Stimulated activated CD8-positive, alpha-beta memory T cell treated with anti-CD3 and anti-CD28 coated beads, Interleukin-12 subunit alpha, Interleukin-12 subunit beta, amount 100 ng/mL, for 1 hour (primary cell): ENCODE results near the gene DNAAF8.
"Not testable (repeated sequence)": the region's sequence is repeated elsewhere in the genome, so short reads cannot be mapped to it uniquely, and the experiment has no call there.

Experiments used
- DNase-seq: peaks from one replicate; pipeline ENCODE4 v3.0.0-alpha.2; 2020; ENCODE audit warnings: low read depth

The DNAAF8 gene

DNA sequence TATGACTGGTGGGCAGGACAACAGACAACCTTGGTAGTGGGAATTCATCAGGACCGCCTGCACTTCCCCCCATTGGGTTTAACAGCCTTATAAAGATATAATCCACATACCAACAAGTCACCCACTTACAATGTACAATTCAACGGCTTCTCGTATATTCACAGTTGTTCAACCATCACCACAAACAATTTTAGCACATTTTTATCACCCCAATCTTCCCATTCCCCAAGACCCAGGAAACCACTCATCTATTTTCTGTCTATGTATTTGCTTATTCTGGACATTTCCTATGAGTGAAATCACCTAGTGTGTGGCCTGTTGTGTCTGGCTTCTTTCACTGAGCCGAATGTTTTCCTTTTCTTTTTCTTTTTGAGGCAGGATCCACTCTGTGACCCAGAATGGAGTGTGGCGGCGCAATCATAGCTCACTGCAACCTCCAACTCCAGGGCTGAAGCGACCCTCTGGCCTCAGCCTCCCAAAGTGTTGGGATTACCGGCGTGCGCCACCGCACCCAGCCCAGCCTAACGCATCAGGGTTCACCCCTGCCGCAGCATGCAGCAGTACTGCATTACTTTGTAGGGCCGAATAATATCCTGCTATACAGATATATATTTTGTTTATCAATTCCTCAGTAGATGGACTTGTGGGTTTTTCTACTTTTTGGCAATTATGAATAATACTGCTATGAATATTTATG is 11.1 kb upstream of the DNAAF8 start:
- no peak for DNase-seq

DNA sequence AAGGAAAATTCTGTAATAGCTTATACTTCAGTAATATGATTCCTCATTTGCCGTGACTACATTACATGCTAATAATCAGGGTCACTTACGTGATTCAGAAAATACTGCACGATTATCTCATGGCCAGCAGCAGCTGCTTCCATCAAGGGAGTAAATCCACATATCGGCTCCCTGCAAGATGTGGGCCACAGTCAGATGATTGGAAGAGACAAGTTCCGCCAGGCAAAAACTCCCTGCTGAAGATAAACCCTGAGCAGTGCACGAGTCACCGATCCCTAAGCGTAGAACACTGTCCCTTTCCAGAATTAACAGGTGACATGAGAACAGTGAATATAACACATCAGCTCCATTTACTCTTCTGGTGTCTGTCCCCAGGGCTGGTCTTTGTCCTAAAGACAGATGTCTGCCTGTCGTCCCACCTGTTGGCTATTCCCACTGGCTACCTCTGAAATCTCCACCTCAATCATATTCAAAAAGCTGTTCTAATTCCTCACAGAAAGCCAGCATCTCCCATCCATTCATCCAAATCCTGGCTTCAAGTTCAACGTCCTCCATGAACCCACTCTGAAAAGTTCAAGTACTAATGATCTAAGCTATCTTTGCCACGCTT is 9.6 kb upstream of the DNAAF8 start:
- DNase-seq: no peak

GRCh38 chr16:4726616-4727015 is 7.7 kb upstream of the DNAAF8 start:
- DNase-seq: no peak

GRCh38 chr16:4728676-4729075 is 5.7 kb upstream of the DNAAF8 start:
- DNase-seq: no peak

DNA sequence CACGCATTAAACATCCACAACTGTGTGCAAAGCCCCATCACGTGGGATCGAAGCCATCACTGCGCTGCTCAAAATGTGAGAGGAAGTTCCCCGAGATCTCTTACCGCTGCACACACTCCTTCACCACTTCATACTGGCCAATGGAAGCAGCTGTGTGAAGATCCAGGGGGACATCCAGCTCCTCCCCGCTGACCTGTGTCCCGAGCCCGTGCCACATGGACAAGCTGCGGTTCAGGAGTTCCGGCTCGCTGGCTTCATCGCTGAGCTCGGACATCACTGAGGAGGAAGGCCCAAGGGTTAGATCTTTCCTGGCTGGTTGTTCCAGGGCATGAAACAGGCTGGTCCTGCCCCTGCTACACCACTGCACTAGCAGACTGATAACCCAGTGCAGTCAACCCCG is 4.5 kb upstream of the DNAAF8 start:
- no peak for DNase-seq

GRCh38 chr16:4733211-4733742 is 1.1 kb upstream of the DNAAF8 start:
- no peak for DNase-seq

DNA sequence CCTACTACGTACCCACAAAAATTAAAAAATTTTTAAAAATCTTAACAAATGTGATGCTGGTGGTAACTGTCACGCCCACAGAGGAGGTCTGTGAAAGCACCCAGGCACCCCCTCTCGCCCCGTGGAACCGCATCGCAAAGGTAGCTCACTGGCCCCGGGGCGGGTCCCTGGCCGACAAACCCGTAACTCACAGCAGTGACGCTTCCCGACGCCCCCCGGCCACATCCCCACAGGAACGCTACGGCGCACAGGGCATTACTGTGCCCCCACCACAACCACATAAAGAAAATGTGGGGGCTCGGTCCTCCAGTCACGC is 632 bp upstream of the DNAAF8 start:
- no peak for DNase-seq

- peak; percentile 83 for DNase-seq
Observed at GRCh38 chr16:4734730-4735535, 596 bp downstream of the DNAAF8 start.

GRCh38 chr16:4736546-4736945 is 2.2 kb downstream of the DNAAF8 start:
- DNase-seq: no peak

DNA sequence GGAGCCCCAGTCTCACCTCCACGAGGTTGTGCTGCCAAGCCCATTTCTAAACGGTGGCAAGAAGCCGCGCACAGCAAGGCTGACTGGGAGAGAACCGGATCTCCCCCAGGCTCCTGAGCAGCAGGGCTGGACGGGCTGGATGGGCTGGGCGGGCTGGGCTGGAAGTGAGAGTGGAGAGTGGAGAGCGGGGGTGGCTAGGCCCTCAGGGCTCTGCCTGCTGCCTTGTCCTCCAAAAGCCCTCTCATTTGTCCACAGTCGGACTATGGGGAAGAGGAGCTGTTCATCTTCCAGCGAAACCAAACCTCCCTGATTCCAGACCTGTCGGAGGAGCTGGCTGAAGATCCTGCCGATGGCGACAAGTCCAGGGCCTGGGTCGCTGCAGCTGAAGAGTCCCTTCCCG is 3.2 kb downstream of the DNAAF8 start:
- no peak for DNase-seq

- not testable (repeated sequence) for DNase-seq
Observed at GRCh38 chr16:4738370-4738769, 4.0 kb downstream of the DNAAF8 start.

DNA sequence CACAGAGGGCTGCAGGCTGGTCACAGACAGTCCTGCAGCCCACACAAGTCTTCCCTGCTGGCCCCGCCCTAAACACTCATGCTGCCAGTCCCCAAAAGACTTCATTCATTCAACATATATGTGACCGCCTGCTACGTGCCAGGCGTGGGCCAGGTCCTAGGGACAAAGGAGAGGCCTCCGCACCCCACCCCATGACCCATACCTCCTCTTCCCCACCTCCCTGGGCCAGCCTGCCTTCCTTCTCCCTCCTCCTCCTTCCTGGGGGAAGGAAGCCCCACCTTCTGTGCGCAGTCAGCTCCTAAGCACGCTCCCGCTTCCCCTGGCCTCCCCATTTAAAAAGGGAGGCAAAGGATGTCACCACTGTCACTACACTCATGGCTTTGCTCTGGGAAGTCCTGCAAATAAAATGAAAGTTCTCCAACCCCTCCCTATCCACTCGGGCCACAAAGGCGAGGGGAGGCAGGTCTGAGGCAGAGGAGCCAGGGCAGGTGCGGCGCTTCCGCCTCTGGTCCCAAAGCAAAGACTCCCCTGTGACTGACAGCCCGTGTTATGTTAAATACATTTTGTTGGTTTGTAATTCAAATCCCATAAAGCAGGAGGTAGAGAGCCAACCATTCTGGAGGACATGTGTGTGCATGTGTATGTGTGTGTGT is 9.0 kb downstream of the DNAAF8 start:
- DNase-seq: no peak

DNA sequence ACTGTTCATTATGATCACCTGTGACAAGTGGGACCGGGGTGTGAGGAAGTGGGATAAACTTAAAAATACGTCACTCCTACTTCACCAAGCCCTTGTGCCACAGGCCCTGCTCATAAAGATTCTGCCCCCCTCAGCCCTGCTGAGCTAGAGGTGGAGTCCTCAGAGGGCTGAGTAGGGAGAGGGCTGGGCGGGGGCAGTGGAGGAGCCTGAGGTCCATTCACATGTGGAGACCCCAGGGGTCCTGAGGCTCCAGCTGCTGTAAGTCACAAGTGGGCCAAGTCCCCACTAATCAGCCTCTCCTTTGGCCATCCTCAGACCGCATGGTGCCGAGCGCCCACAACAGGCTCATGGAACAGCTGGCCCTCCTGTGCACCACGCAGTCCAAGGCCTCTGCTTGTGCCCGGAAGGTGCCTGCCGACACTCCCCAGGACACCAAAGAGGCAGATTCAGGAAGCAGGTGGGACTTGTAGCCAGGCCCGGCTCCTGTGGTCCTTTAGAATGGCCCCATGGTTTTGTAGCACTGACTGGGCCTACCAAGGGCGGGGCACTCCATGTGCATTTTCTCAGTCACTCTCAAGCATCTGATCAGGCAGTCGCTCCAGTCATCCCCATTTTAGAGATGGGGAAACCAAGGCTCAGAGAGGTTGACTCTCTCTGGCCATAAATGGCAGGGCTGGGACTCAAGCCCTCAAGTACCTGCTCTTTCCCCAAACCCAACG is 10.4 kb downstream of the DNAAF8 start:
- DNase-seq: no peak

DNA sequence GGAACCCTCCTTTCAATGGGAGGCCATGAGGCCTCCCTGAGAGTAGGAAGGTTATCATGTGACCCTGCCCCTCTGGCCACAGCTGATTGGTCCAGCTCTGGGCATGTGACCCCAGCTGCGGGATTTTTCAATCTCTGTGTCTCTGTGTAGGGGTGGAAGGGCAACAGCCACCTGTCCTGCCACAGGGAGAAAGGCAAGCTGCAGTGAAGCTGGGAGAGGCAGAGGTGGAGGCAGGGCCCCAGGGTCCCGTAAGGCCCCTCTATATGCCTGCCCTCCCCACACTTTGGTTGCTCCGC is 10.9 kb downstream of the DNAAF8 start:
- no peak for DNase-seq

- no peak for DNase-seq
Observed at GRCh38 chr16:4746215-4746614, 11.9 kb downstream of the DNAAF8 start.

DNA sequence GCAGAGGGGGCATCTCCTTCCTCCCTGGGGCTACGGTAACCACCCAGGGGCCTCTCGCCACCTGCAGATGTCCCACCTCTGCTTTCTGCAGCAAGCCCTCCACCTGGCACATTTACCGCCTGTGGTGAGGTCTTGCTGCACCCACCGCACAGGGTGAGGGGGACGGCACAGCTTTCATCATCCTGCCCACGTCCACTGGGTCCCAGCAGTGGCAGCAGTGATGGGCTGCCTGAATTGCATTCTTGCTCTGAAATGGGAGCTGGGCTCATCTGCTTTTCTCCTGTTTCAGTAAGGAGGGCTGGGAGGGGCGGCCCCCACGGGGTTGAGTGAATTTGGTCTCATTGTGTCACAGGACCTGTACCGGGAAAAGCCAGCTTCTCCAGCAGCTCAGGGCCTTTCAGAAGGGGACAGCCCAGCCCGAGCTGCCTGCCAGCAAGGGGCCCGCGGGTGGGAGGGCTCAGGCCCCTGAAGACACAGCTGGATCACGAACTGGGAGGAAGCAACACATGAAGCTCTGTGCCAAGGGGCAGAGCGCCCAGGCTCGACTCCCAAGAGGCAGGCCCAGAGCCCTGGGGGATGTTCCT is 12.7 kb downstream of the DNAAF8 start:
- no peak for DNase-seq

- DNase-seq: no peak
Observed at GRCh38 chr16:4747906-4748681, 13.8 kb downstream of the DNAAF8 start.

- DNase-seq: no peak
Observed at GRCh38 chr16:4748682-4749411, 14.5 kb downstream of the DNAAF8 start.

- no peak for DNase-seq
Observed at GRCh38 chr16:4749700-4750257, 15.4 kb downstream of the DNAAF8 start.

DNA sequence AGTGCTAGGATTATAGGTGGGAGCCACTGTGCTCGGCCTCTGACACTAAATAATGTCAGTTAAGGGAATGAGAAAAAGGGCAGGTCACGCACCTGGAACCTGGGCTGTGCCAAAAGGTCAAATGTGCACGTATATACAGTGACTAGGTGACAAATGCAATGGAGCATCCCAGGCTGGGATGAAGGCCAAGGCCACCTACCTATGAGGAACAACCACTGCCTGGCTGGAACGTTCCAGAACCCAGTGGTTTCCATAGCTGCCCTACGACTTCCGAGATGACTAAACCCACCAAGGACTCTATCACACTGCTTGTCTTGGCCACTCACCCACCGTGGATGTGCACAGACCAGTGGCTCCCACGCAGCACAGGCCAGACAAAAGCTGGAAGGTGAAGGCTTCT is 16.6 kb downstream of the DNAAF8 start:
- DNase-seq: no peak
